A549 (cell line): ENCODE measurements around the gene JAKMIP1. TPM values are rescaled to one million over a fixed set of nuclear protein-coding genes. Genes with fewer than 3 reads are reported as not detected.

ENCODE experiments used
- ATAC-seq, 2 experiments: fragments of 200-7000 bp in 1 of 2; fragments of >200 bp in 1 of 2; cut with Nextera tagmentation in 1 of 2; cut with Tn5 transposase in 1 of 2; 3 replicates each; pipeline versions ENCODE4 v1.8.0 to v1.9.1; 2018 to 2020; ENCODE audit warnings: mild to moderate bottlenecking in 1 of 2, moderate library complexity in 1 of 2
- CTCF ChIA-PET: fragments of 300-600 bp; sonication (Branson Sonifier 250); formaldehyde crosslinking; extraction: SDS; loops from one replicate; lab custom pipeline; 2021; ENCODE audit warnings: antibody characterized with exemption, inconsistent platforms; lab: Yijun Ruan, JAX
- POLR2A ChIA-PET: fragments of 350-600 bp; formaldehyde crosslinking; extraction: SDS; loops from one replicate; lab custom pipeline; 2021; ENCODE audit warnings: antibody characterized with exemption, inconsistent platforms; lab: Yijun Ruan, JAX
- DNase-seq, 2 experiments: peaks; one replicate each; pipeline versions ENCODE4 v3.0.0 to v3.0.0-alpha.2; 2011 to 2016; ENCODE audit warnings: low read depth in 1 of 2, low spot score in 1 of 2
- FAIRE-seq: peaks from 2 replicates; lab custom pipeline; 2011; peaks lifted over from hg19 to GRCh38; lab: Jason Lieb, UNC
- H3K27ac ChIP-seq, 2 experiments: fragments of >200 bp; sonication (Bioruptor Twin); formaldehyde crosslinking; 3 replicates each; pipeline ENCODE4 v1.5.1; 2016 to 2017
- H3K4me1 ChIP-seq: fragments of >200 bp; sonication (Bioruptor Twin); formaldehyde crosslinking; 3 replicates; pipeline ENCODE4 v1.6.1; 2016
- H3K4me2 ChIP-seq: fragments of >200 bp; sonication (Bioruptor Twin); formaldehyde crosslinking; 3 replicates; pipeline ENCODE4 v1.6.1; 2016
- H3K4me3 ChIP-seq: fragments of >200 bp; sonication (Bioruptor Twin); formaldehyde crosslinking; 3 replicates; pipeline ENCODE4 v1.5.1; 2016
- H3K9me3 ChIP-seq: fragments of >200 bp; sonication (Bioruptor Twin); formaldehyde crosslinking; 3 replicates; pipeline ENCODE4 v1.6.1; 2016
- BCL3 ChIP-seq: fragments of >200 bp; sonication (Bioruptor Twin); formaldehyde crosslinking; IDR thresholded peaks from 3 replicates; pipeline ENCODE4 v1.6.1; 2016
- BHLHE40 ChIP-seq: IDR thresholded peaks from 2 replicates; pipeline ENCODE4 v1.6.1; 2012; ENCODE audit warnings: low read depth, low read length, inconsistent platforms
- CBX2 ChIP-seq: fragments of 200-600 bp; sonication (generic); IDR thresholded peaks from 2 replicates; pipeline ENCODE4 v1.6.1; 2016; ENCODE audit warnings: low read depth, mild to moderate bottlenecking, borderline replicate concordance
- CBX8 ChIP-seq: fragments of 200-600 bp; sonication (generic); IDR thresholded peaks from 2 replicates; pipeline ENCODE4 v1.6.1; 2016
- EHF ChIP-seq: fragments of 250-450 bp; sonication (Bioruptor Pico); IDR thresholded peaks from 2 replicates; pipeline ENCODE4 v1.5.0; 2020; ENCODE audit warnings: mild to moderate bottlenecking
- ESRRA ChIP-seq: fragments of 150-350 bp; IDR thresholded peaks from 2 replicates; pipeline ENCODE4 v1.6.1; 2014; ENCODE audit warnings: mild to moderate bottlenecking, low read length, borderline replicate concordance
- GATA3 ChIP-seq: IDR thresholded peaks from 2 replicates; pipeline ENCODE4 v1.6.1; 2012; ENCODE audit warnings: borderline replicate concordance
- HES2 ChIP-seq: fragments of >200 bp; sonication (Bioruptor Twin); formaldehyde crosslinking; IDR thresholded peaks from 2 replicates; pipeline ENCODE4 v1.6.1; 2016
- HEYL ChIP-seq: fragments of 250-450 bp; sonication (Bioruptor Pico); IDR thresholded peaks from 2 replicates; pipeline ENCODE4 v1.8.0; 2021; ENCODE audit warnings: mild to moderate bottlenecking, moderate library complexity
- HOXB13 ChIP-seq: fragments of 250-450 bp; sonication (Bioruptor Pico); IDR thresholded peaks from 2 replicates; pipeline ENCODE4 v1.5.0; 2020; ENCODE audit warnings: low read depth, mild to moderate bottlenecking, moderate library complexity
- JUN ChIP-seq, 2 experiments: fragments of >200 bp; sonication (Bioruptor Twin); formaldehyde crosslinking; IDR thresholded peaks; 2 replicates in 1 of 2; 3 replicates in 1 of 2; pipeline ENCODE4 v1.6.1; 2016 to 2017
- KDM5A ChIP-seq: fragments of 200-600 bp; sonication (generic); IDR thresholded peaks from 2 replicates; pipeline ENCODE4 v1.6.1; 2016; ENCODE audit warnings: antibody characterized with exemption, mild to moderate bottlenecking
- MAX ChIP-seq: IDR thresholded peaks from 2 replicates; pipeline ENCODE4 v1.6.1; 2012
- MAZ ChIP-seq: fragments of 150-350 bp; IDR thresholded peaks from 2 replicates; pipeline ENCODE4 v1.6.1; 2014; ENCODE audit warnings: antibody characterized with exemption, low read depth, low read length, borderline replicate concordance
- MYC ChIP-seq: IDR thresholded peaks from 2 replicates; pipeline ENCODE4 v1.6.1; 2012; ENCODE audit warnings: mild to moderate bottlenecking, inconsistent platforms, low read length, improper control_type of control experiment, borderline replicate concordance
- NFE2L2 ChIP-seq: fragments of 150-350 bp; conservative IDR thresholded peaks from 2 replicates; pipeline ENCODE4 v1.6.1; 2014; ENCODE audit warnings: low read length
- PBX3 ChIP-seq: IDR thresholded peaks from 2 replicates; pipeline ENCODE4 v1.6.1; 2012
- PHF8 ChIP-seq: fragments of 200-600 bp; sonication (generic); IDR thresholded peaks from 2 replicates; pipeline ENCODE4 v1.6.1; 2016; ENCODE audit warnings: low read depth, mild to moderate bottlenecking, antibody characterized with exemption, moderate library complexity, borderline replicate concordance
- RARB ChIP-seq: fragments of 250-450 bp; sonication (Bioruptor Pico); IDR thresholded peaks from 2 replicates; pipeline ENCODE4 v1.8.0; 2021; ENCODE audit warnings: mild to moderate bottlenecking, moderate library complexity
- RCOR1 ChIP-seq: fragments of 150-350 bp; IDR thresholded peaks from 2 replicates; pipeline ENCODE4 v1.6.1; 2014; ENCODE audit warnings: antibody characterized with exemption, low read length, low read depth
- REST ChIP-seq: fragments of 200-600 bp; sonication (generic); IDR thresholded peaks from 2 replicates; pipeline ENCODE4 v1.6.1; 2016; ENCODE audit warnings: antibody characterized with exemption, mild to moderate bottlenecking, moderate library complexity
- RFX5 ChIP-seq: fragments of 450-650 bp; IDR thresholded peaks from 2 replicates; pipeline ENCODE4 v1.7.1; 2014; ENCODE audit warnings: antibody characterized with exemption, mild to moderate bottlenecking, moderate library complexity
- RNF2 ChIP-seq: fragments of 200-600 bp; sonication (generic); IDR thresholded peaks from 2 replicates; pipeline ENCODE4 v1.6.1; 2016; ENCODE audit warnings: low read depth, mild to moderate bottlenecking, antibody characterized with exemption, moderate library complexity, borderline replicate concordance
- SMC3 ChIP-seq: fragments of >200 bp; sonication (Bioruptor Twin); formaldehyde crosslinking; IDR thresholded peaks from 3 replicates; pipeline ENCODE4 v1.6.1; 2018; ENCODE audit warnings: inconsistent platforms
- TFCP2L1 ChIP-seq: fragments of 250-450 bp; sonication (Bioruptor Pico); IDR thresholded peaks from 2 replicates; pipeline ENCODE4 v1.5.0; 2021; ENCODE audit warnings: mild to moderate bottlenecking
- ZC3H11A ChIP-seq: fragments of 450-650 bp; IDR thresholded peaks from 2 replicates; pipeline ENCODE4 v1.6.1; 2014; ENCODE audit warnings: antibody characterized with exemption, mild to moderate bottlenecking
- ZFP36 ChIP-seq: fragments of 450-650 bp; IDR thresholded peaks from 2 replicates; pipeline ENCODE4 v1.6.1; 2014; ENCODE audit warnings: borderline replicate concordance; ENCODE audit not compliant: partially characterized antibody
- ZNF302 ChIP-seq: fragments of 250-450 bp; sonication (Bioruptor Pico); IDR thresholded peaks from 2 replicates; pipeline ENCODE4 v1.9.0; 2021; ENCODE audit warnings: inconsistent platforms, mild to moderate bottlenecking, moderate library complexity
- whole genome bisulfite sequencing: methylation state at CpG from one replicate; pipeline ENCODE4 v1.1.6; 2017; ENCODE audit errors: missing lambda C conversion rate; 5-methylcytosine and 5-hydroxymethylcytosine counted together
- polyA plus RNA-seq, 4 experiments: library from polyadenylated mRNA; depleted of rRNA in 3 of 4; stranded (reverse); fragments of >200 nt; fragmentation: RNase III in 1 of 4; extraction: RNeasy Plus Mini Kit Qiagen cat#74134 plus additional on column Dnase treatment in 1 of 4; gene quantifications; 2 replicates in 3 of 4; 3 replicates in 1 of 4; pipeline ENCODE4 v1.2.3, GENCODE V29; 2011 to 2017
- TF ChIP-seq, protein P1 (sequence below): fragments of 450-650 bp; IDR thresholded peaks from 2 replicates; pipeline ENCODE4 v1.6.1; 2014; ENCODE audit warnings: antibody characterized with exemption

Gene JAKMIP1
- polyA plus RNA-seq, 2 of the 4 experiments (the other 2 are of a cell fraction): not detected

DNA sequence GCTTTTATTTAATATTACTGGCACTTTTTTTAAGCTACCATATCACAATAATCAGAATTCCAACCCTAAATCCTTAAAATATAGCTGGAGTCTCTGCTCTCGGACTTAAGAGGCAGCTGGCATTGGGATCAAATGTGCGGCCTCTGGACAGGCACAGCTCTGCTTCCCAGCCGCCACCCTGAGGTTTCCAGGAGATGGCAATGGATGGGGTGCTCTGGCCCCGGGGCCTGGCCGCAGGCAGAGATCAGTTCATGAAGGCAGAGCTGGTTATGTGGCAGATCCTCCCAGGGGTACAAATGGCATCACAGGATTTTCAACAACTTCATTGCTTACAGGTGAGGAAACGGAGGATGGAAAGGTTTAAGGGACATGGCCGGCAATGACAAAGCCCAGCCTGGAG, 57.8 kb downstream of the JAKMIP1 start:
- FAIRE-seq: no peak
- H3K4me1 ChIP-seq: no peaks in the 10 kb centered on the region
- H3K27ac ChIP-seq: no peak overlapping the region
- TF ChIP-seq SMC3: no peak
- TF ChIP-seq CBX8: no peak
- no peak for TF ChIP-seq HES2
- TF ChIP-seq PHF8: no peak
- no peak for TF ChIP-seq ESRRA
- no peak for TF ChIP-seq EHF
- TF ChIP-seq JUN (IDR thresholded peaks at IDR 0.05): no peak
- TF ChIP-seq HEYL (CRISPR knock-in tag): no peak
- TF ChIP-seq RFX5: no peak
- no peak for TF ChIP-seq ZFP36
- TF ChIP-seq REST: no peak
- no peak for TF ChIP-seq HOXB13 (CRISPR knock-in tag)
- TF ChIP-seq, protein P1, sequence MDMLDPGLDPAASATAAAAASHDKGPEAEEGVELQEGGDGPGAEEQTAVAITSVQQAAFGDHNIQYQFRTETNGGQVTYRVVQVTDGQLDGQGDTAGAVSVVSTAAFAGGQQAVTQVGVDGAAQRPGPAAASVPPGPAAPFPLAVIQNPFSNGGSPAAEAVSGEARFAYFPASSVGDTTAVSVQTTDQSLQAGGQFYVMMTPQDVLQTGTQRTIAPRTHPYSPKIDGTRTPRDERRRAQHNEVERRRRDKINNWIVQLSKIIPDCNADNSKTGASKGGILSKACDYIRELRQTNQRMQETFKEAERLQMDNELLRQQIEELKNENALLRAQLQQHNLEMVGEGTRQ: no peak
- no peak for TF ChIP-seq RNF2
- TF ChIP-seq RCOR1: no peak
- TF ChIP-seq, all 56 proteins: peak for 0
- ChIA-PET POLR2A (no interaction called here), CTCF (no interaction called here)
- ATAC-seq (no peak), DNase-seq (no peak)
- H3K4me2 ChIP-seq: no peak overlapping the region
- no peaks in the 10 kb centered on the region for H3K9me3 ChIP-seq
- 61% methylated on average over 7 of the region's 7 CpGs for WGBS
- no peak overlapping the region for H3K4me3 ChIP-seq

DNA sequence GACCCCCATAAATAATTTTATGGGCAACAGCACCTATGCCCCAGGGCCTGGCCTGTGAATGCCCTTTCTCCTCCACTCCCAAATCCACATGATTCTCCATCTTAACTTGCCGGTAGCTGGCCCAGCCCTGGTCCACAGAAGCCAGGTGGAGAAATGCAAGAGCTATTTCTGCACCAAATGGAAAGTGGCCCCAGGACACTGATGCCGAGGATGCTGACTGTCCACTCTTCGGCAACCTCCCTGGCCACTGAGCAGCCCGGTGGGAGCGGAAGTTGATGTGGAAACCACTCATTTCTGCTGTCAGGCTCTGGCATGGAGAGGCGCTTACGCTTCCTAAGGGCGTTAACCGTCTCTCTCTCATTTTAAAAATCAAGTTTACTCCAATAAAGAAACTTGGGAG, 58.8 kb downstream of the JAKMIP1 start:
- Histone ChIP-seq H3K4me3 (no peak overlapping the region), H3K4me2 (no peak overlapping the region), H3K27ac (no peak overlapping the region), H3K9me3 (no peaks in the 10 kb centered on the region), H3K4me1 (no peaks in the 10 kb centered on the region)
- FAIRE-seq (no peak), ATAC-seq (no peak), DNase-seq (no peak)
- whole genome bisulfite sequencing: 66% methylated on average over 9 of the region's 9 CpGs
- CTCF ChIA-PET: no interaction called here
- POLR2A ChIA-PET: no interaction called here
- TF ChIP-seq BCL3: no peak
- TF ChIP-seq PBX3: no peak
- no peak for TF ChIP-seq MYC
- no peak for TF ChIP-seq ZC3H11A
- no peak for TF ChIP-seq BHLHE40
- no peak for TF ChIP-seq PHF8
- TF ChIP-seq ZNF302 (CRISPR knock-in tag): no peak
- TF ChIP-seq GATA3: no peak
- no peak for TF ChIP-seq REST
- no peak for TF ChIP-seq MAX
- TF ChIP-seq CBX2: no peak
- no peak for TF ChIP-seq RARB (CRISPR knock-in tag)
- no peak for TF ChIP-seq TFCP2L1 (CRISPR knock-in tag)
- TF ChIP-seq KDM5A: no peak
- no peak for TF ChIP-seq RNF2
- no peak for TF ChIP-seq MAZ
- no peak for TF ChIP-seq NFE2L2
